Neural cell (in vitro differentiated cells): ENCODE results near the gene FREY1. TPM values are rescaled to one million over a fixed set of nuclear protein-coding genes. Genes with fewer than 3 reads are reported as not detected.

Experiments
- H2AFZ ChIP-seq: fragments of 200-600, 300-800 bp; sonication (generic), shearing (Covaris generic); 2 replicates; pipeline ENCODE4 v1.6.0; 2014; ENCODE audit warnings: low read depth, mild to moderate bottlenecking, antibody characterized with exemption, low read length, moderate library complexity
- H3F3A ChIP-seq: fragments of 200-600 bp; shearing (Covaris generic); 2 replicates; pipeline ENCODE4 v1.6.1; 2016; ENCODE audit warnings: mild to moderate bottlenecking, moderate library complexity, mixed read lengths, antibody characterized with exemption, low read length; ENCODE audit not compliant: insufficient read depth, poor library complexity, severe bottlenecking
- H3K27ac ChIP-seq: fragments of 200-600, 300-800 bp; sonication (generic), shearing (Covaris generic); 2 replicates; pipeline ENCODE4 v1.5.1; 2014; ENCODE audit warnings: mild to moderate bottlenecking, low read length, moderate library complexity
- H3K27me3 ChIP-seq: fragments of 300-800, 200-600 bp; sonication (generic), shearing (Covaris generic); 2 replicates; pipeline ENCODE4 v1.6.0; 2014; ENCODE audit warnings: mild to moderate bottlenecking, low read depth, low read length, moderate library complexity; ENCODE audit not compliant: insufficient read depth
- H3K36me3 ChIP-seq: fragments of 300-800, 200-600 bp; sonication (generic), shearing (Covaris generic); 2 replicates; pipeline ENCODE4 v1.5.1; 2014; ENCODE audit warnings: mild to moderate bottlenecking, antibody characterized with exemption, low read length, moderate library complexity; ENCODE audit not compliant: insufficient read depth
- H3K4me2 ChIP-seq: fragments of 300-800, 200-600 bp; sonication (generic), shearing (Covaris generic); 2 replicates; pipeline ENCODE4 v1.6.0; 2014; ENCODE audit warnings: mild to moderate bottlenecking, low read length
- H3K4me3 ChIP-seq: fragments of 300-800, 200-600 bp; sonication (generic), shearing (Covaris generic); 2 replicates; pipeline ENCODE4 v1.5.1; 2014; ENCODE audit warnings: mild to moderate bottlenecking, low read length, moderate library complexity
- H3K79me2 ChIP-seq: fragments of 200-600 bp; shearing (Covaris generic); replicated peaks from 2 replicates; pipeline ENCODE4 v1.6.0; 2014; ENCODE audit warnings: mild to moderate bottlenecking, low read length, moderate library complexity; ENCODE audit not compliant: insufficient read depth
- H3K9ac ChIP-seq: fragments of 300-800, 200-600 bp; sonication (generic), shearing (Covaris generic); 2 replicates; pipeline ENCODE4 v1.6.1; 2016; ENCODE audit warnings: mild to moderate bottlenecking, low read length, mixed read lengths
- H3K9me2 ChIP-seq: fragments of 200-600 bp; shearing (Covaris generic); 2 replicates; pipeline ENCODE4 v1.6.1; 2016; ENCODE audit warnings: mild to moderate bottlenecking, low read length, mixed read lengths; ENCODE audit not compliant: insufficient read depth
- H3K9me3 ChIP-seq: fragments of 200-600, 300-800 bp; sonication (generic), shearing (Covaris generic); 2 replicates; pipeline ENCODE4 v1.6.1; 2016; ENCODE audit warnings: mild to moderate bottlenecking, mixed run types, low read length, moderate library complexity, mixed read lengths
- H4K20me1 ChIP-seq: fragments of 200-600 bp; shearing (Covaris generic); 2 replicates; pipeline ENCODE4 v1.6.1; 2016; ENCODE audit warnings: mild to moderate bottlenecking, mixed run types; ENCODE audit not compliant: insufficient read depth
- CTCF ChIP-seq: fragments of 450-650 bp; IDR thresholded peaks from 2 replicates; pipeline ENCODE4 v1.5.1; 2014; ENCODE audit warnings: antibody characterized with exemption, mild to moderate bottlenecking, moderate library complexity; ENCODE audit not compliant: poor library complexity, severe bottlenecking
- EP300 ChIP-seq: fragments of 450-650 bp; conservative IDR thresholded peaks from 2 replicates; pipeline ENCODE4 v1.6.1; 2014; ENCODE audit warnings: antibody characterized with exemption, mild to moderate bottlenecking, moderate library complexity; ENCODE audit not compliant: poor library complexity, severe bottlenecking
- EZH2 ChIP-seq: fragments of 200-600, 300-800 bp; shearing (Covaris generic), sonication (generic); IDR thresholded peaks from 2 replicates; pipeline ENCODE4 v1.6.1; 2014; ENCODE audit warnings: antibody characterized with exemption, low read length, borderline replicate concordance, mild to moderate bottlenecking; ENCODE audit not compliant: insufficient read depth, poor library complexity, severe bottlenecking
- MXI1 ChIP-seq: fragments of 450-650 bp; conservative IDR thresholded peaks from 2 replicates; pipeline ENCODE4 v1.6.1; 2014; ENCODE audit warnings: antibody characterized with exemption, mild to moderate bottlenecking; ENCODE audit not compliant: poor library complexity, severe bottlenecking
- POLR2AphosphoS5 ChIP-seq: IDR thresholded peaks from 2 replicates; pipeline ENCODE4 v1.6.1; 2012
- RAD21 ChIP-seq: fragments of 450-650 bp; conservative IDR thresholded peaks from 2 replicates; pipeline ENCODE4 v1.6.1; 2014; ENCODE audit warnings: antibody characterized with exemption, mild to moderate bottlenecking, moderate library complexity
- REST ChIP-seq: IDR thresholded peaks from 2 replicates; pipeline ENCODE4 v1.6.1; 2012; ENCODE audit warnings: borderline replicate concordance
- SMC3 ChIP-seq: fragments of 450-650 bp; conservative IDR thresholded peaks from 2 replicates; pipeline ENCODE4 v1.6.1; 2014; ENCODE audit warnings: antibody characterized with exemption, mild to moderate bottlenecking, moderate library complexity; ENCODE audit not compliant: poor library complexity
- TAF1 ChIP-seq: IDR thresholded peaks from 2 replicates; pipeline ENCODE4 v1.6.1; 2012; ENCODE audit warnings: low read depth
- polyA plus RNA-seq: library from polyadenylated mRNA; depleted of rRNA; stranded (reverse); fragments of >200 nt; gene quantifications from 2 replicates; pipeline ENCODE4 v1.2.3, GENCODE V29; 2014

FREY1 gene
- polyA plus RNA-seq, 1 donor from 2014 or later = not detected

- Histone ChIP-seq H3K27ac (no peak overlapping the region), H3F3A (peaks cover 8% of the 10 kb centered on the region), H4K20me1 (no peaks in the 10 kb centered on the region), H3K9ac (no peak overlapping the region), H2AFZ (no peak overlapping the region), H3K9me3 (no peaks in the 10 kb centered on the region), H3K36me3 (no peaks in the 10 kb centered on the region), H3K4me2 (no peak overlapping the region), H3K79me2 (peaks cover 6% of the 10 kb centered on the region), H3K27me3 (no peaks in the 10 kb centered on the region), H3K4me3 (no peak overlapping the region), H3K9me2 (no peaks in the 10 kb centered on the region)
- no peak for TF ChIP-seq POLR2AphosphoS5
- no peak for TF ChIP-seq EP300
- TF ChIP-seq REST = no peak
- no peak for TF ChIP-seq MXI1
- TF ChIP-seq TAF1 = no peak
- no peak for TF ChIP-seq EZH2
- TF ChIP-seq RAD21 = no peak
- TF ChIP-seq SMC3 = no peak
- TF ChIP-seq CTCF = no peak
These were observed 8.4 kb upstream of the FREY1 start for GRCh38 chr11:45915446-45915845.

GRCh38 chr11:45913942-45914635 lies 7.0 kb upstream of the FREY1 start:
- no peak overlapping the region for H3K27ac ChIP-seq
- H3K4me3 ChIP-seq = no peak overlapping the region
- H3K4me2 ChIP-seq = no peak overlapping the region
- peaks cover 6% of the 10 kb centered on the region for H3K79me2 ChIP-seq
- TF ChIP-seq EP300 = no peak
- no peak for TF ChIP-seq RAD21
- no peak for TF ChIP-seq MXI1
- no peak for TF ChIP-seq REST
- TF ChIP-seq CTCF = no peak
- no peak for TF ChIP-seq POLR2AphosphoS5
- TF ChIP-seq EZH2 = no peak
- no peak for TF ChIP-seq TAF1
- no peak for TF ChIP-seq SMC3
- H2AFZ ChIP-seq = no peak overlapping the region
- no peaks in the 10 kb centered on the region for H4K20me1 ChIP-seq
- H3K36me3 ChIP-seq = no peaks in the 10 kb centered on the region
- no peaks in the 10 kb centered on the region for H3K27me3 ChIP-seq
- H3K9ac ChIP-seq = no peak overlapping the region
- H3F3A ChIP-seq = peaks cover 8% of the 10 kb centered on the region
- no peaks in the 10 kb centered on the region for H3K9me3 ChIP-seq
- H3K9me2 ChIP-seq = no peaks in the 10 kb centered on the region
